Esophagus (tissue), 2 donors: ENCODE measurements around the gene HPD. TPM values are rescaled to one million over a fixed set of nuclear protein-coding genes. Genes with fewer than 3 reads are reported as not detected.

Experiments used
- H3K27ac ChIP-seq, 2 donors: one replicate each; pipeline ENCODE4 v1.5.1; 2013; ENCODE audit warnings: low read depth in 2 of 2, mild to moderate bottlenecking in 2 of 2, inconsistent platforms in 1 of 2, low read length in 1 of 2, moderate library complexity in 1 of 2
- H3K27me3 ChIP-seq, 2 donors: one replicate each; pipeline ENCODE4 v1.6.1; 2013; ENCODE audit warnings: low read length in 2 of 2, control low read depth in 1 of 2, mild to moderate bottlenecking in 1 of 2; ENCODE audit not compliant: insufficient read depth in 2 of 2, control insufficient read depth in 1 of 2
- H3K36me3 ChIP-seq, 2 donors: one replicate each; pipeline ENCODE4 v1.6.1; 2013; ENCODE audit warnings: low read length in 1 of 2; ENCODE audit not compliant: control insufficient read depth in 2 of 2, insufficient read depth in 2 of 2
- H3K4me1 ChIP-seq, 2 donors: one replicate each; pipeline ENCODE4 v1.6.1; 2013; ENCODE audit warnings: low read length in 1 of 2; ENCODE audit not compliant: control insufficient read depth in 2 of 2, insufficient read depth in 2 of 2
- H3K4me3 ChIP-seq, 2 donors: one replicate each; pipeline ENCODE4 v1.5.1; 2013; ENCODE audit warnings: low read length in 2 of 2, mild to moderate bottlenecking in 2 of 2, low read depth in 1 of 2, moderate library complexity in 1 of 2
- H3K9me3 ChIP-seq, 2 donors: one replicate each; pipeline ENCODE4 v1.6.1; 2013; ENCODE audit warnings: mild to moderate bottlenecking in 2 of 2, low read depth in 1 of 2, low read length in 1 of 2, moderate library complexity in 1 of 2; ENCODE audit not compliant: control insufficient read depth in 2 of 2, insufficient read depth in 1 of 2
- WGBS, 2 donors: extraction: QIAGEN DNeasy Blood & Tissue Kit; methylation state at CpG; one replicate each; pipeline ENCODE4 v1.1.7; 2013; 5-methylcytosine and 5-hydroxymethylcytosine counted together
- polyA plus RNA-seq, 2 donors: library from polyadenylated mRNA; stranded (reverse); fragments of 200-250 nt; gene quantifications; one replicate each; pipeline ENCODE4 v1.2.3, GENCODE V29; 2013
- donor health status: healthy with polysubstance abuse.
- donor health status: Bipolar disorder and iron deficiency.

Gene HPD
- polyA plus RNA-seq, 2 donors, result 0.29 to 0.31 TPM

- H3K9me3 ChIP-seq, result no peaks in the 10 kb centered on the region
- no peaks in the 10 kb centered on the region for H3K4me1 ChIP-seq
- no peak overlapping the region for H3K4me3 ChIP-seq
- H3K36me3 ChIP-seq, result no peaks in the 10 kb centered on the region
- WGBS, 2 donors, result 96 to 97% methylated on average over 6 of the region's 6 CpGs
- no peak overlapping the region for H3K27ac ChIP-seq
- no peaks in the 10 kb centered on the region for H3K27me3 ChIP-seq
Observed at GRCh38 chr12:121849211-121849610, 9.4 kb downstream of the HPD start.

DNA sequence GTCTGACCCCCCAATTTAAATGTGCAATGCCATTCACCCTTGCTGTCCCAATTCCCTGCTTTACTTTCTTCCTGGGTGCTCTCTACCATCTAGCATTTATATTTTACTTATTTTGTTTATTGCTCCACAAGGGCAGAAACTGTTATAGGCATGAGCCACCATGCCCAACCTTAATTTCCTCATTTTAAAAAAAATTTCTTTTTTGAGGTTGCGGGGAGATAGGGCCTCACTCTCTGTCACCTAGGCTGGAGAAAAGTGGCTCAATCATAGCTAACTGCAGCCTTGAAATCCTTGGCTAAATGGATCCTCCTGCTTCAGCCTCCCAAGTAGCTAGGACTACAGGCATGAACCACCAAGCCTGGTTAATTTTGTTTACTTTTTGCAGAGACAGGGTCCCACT lies 13.0 kb downstream of the HPD start:
- Histone ChIP-seq H3K36me3 (no peaks in the 10 kb centered on the region), H3K4me1 (no peaks in the 10 kb centered on the region), H3K9me3 (no peaks in the 10 kb centered on the region), H3K27me3 (no peaks in the 10 kb centered on the region), H3K27ac (no peak overlapping the region), H3K4me3 (no peak overlapping the region)
- 94 to 95% methylated on average over 1 of the region's 1 CpG for WGBS, 2 donors

- no peaks in the 10 kb centered on the region for H3K4me1 ChIP-seq
- H3K27ac ChIP-seq, result no peak overlapping the region
- H3K4me3 ChIP-seq, result no peak overlapping the region
- whole genome bisulfite sequencing, 2 donors, result 74 to 79% methylated on average over 13 of the region's 13 CpGs
- no peaks in the 10 kb centered on the region for H3K36me3 ChIP-seq
- no peaks in the 10 kb centered on the region for H3K27me3 ChIP-seq
- no peaks in the 10 kb centered on the region for H3K9me3 ChIP-seq
Observed at GRCh38 chr12:121843236-121843982, 15.2 kb downstream of the HPD start.

- H3K36me3 ChIP-seq, result no peaks in the 10 kb centered on the region
- 69 to 72% methylated on average over 24 of the region's 24 CpGs for WGBS, 2 donors
- H3K4me1 ChIP-seq, result no peaks in the 10 kb centered on the region
- no peaks in the 10 kb centered on the region for H3K9me3 ChIP-seq
- H3K27ac ChIP-seq, result peak overlapping the region; percentile 30 to 79
- H3K4me3 ChIP-seq, result peak overlapping the region; percentile 61 to 70
- H3K27me3 ChIP-seq, result no peaks in the 10 kb centered on the region
Observed at GRCh38 chr12:121839993-121840761, 18.5 kb downstream of the HPD start.

- H3K27me3 ChIP-seq, result no peaks in the 10 kb centered on the region
- H3K4me3 ChIP-seq, result peak overlapping the region; percentile 61 to 70
- H3K4me1 ChIP-seq, result no peaks in the 10 kb centered on the region
- H3K27ac ChIP-seq, result peak overlapping the region; percentile 50 to 79
- no peaks in the 10 kb centered on the region for H3K9me3 ChIP-seq
- H3K36me3 ChIP-seq, result no peaks in the 10 kb centered on the region
- 12% methylated on average over 52 to 53 of the region's 53 CpGs for WGBS, 2 donors
Observed at GRCh38 chr12:121839106-121839992, 19.3 kb downstream of the HPD start.

GRCh38 chr12:121838126-121838525 lies 20.5 kb downstream of the HPD start:
- no peak overlapping the region for H3K4me3 ChIP-seq
- no peaks in the 10 kb centered on the region for H3K9me3 ChIP-seq
- H3K4me1 ChIP-seq, result no peaks in the 10 kb centered on the region
- no peaks in the 10 kb centered on the region for H3K36me3 ChIP-seq
- 73 to 81% methylated on average over 5 of the region's 5 CpGs for WGBS, 2 donors
- H3K27ac ChIP-seq, result no peak overlapping the region
- no peaks in the 10 kb centered on the region for H3K27me3 ChIP-seq

- no peaks in the 10 kb centered on the region for H3K36me3 ChIP-seq
- no peak overlapping the region for H3K4me3 ChIP-seq
- WGBS, 2 donors, result 75 to 77% methylated on average over 4 of the region's 4 CpGs
- no peaks in the 10 kb centered on the region for H3K9me3 ChIP-seq
- no peaks in the 10 kb centered on the region for H3K4me1 ChIP-seq
- H3K27me3 ChIP-seq, result no peaks in the 10 kb centered on the region
- no peak overlapping the region for H3K27ac ChIP-seq
Observed at GRCh38 chr12:121837680-121838079, 21.0 kb downstream of the HPD start.

- Histone ChIP-seq H3K27me3 (no peaks in the 10 kb centered on the region), H3K36me3 (peaks cover 22 to 38% of the 10 kb centered on the region in 2 donors), H3K9me3 (no peaks in the 10 kb centered on the region), H3K27ac (no peak overlapping the region), H3K4me1 (no peaks in the 10 kb centered on the region), H3K4me3 (no peak overlapping the region)
- 92 to 93% methylated on average over 19 of the region's 19 CpGs for WGBS, 2 donors
Observed at GRCh38 chr12:121831571-121832245, 27.0 kb downstream of the HPD start.
